HG02885 (cell line): ENCODE results near the gene LURAP1L.

Experiments
- ATAC-seq: cut with Tn5 transposase; IDR thresholded peaks from one replicate; pipeline ENCODE4 v1.9.1; 2021; ENCODE audit warnings: mild to moderate bottlenecking; ENCODE audit not compliant: unreplicated experiment, poor library complexity

Gene LURAP1L, protein sequence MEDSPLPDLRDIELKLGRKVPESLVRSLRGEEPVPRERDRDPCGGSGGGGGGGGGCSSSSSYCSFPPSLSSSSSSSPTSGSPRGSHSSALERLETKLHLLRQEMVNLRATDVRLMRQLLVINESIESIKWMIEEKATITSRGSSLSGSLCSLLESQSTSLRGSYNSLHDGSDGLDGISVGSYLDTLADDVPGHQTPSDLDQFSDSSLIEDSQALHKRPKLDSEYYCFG

DNA sequence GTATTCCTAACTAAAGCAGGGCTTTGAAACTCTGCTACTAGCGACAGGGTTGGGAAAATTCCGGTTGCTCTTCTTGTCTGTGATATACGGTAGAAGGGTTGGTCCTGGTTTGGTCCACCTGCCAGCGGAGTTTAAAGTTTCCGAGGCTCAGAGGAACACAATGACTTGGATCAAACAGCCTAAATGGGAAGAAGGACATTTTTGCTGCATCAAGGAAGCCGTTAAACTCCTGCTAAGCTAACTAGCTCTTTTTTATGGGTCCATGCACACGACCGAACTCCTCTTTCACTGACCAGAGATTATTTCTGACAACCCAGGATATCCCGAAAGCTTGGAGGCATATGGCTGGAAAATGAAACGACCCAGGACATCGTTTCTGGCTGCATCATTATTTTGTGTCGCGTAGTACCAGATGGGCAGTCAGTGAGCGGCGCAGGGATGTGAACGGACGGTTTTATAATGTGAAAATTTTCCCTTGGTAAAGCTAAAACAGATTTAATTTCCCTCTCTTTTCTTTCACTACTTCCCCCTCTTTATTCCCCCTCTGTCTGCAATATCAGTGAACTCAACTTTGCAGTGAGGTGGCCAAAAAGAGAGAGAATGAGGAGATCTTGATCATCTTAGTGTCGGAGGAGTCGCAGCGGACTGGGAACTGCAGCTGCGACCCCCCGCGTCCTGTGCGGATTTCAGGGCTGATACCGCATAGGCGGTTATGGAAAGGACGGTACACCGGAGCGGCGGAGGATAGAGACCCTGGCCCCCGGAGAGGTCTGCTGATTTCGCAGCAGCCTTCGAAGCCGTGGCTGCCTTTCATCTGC, at the start of gene LURAP1L:
TSS of gene LURAP1L (plus strand) at position 160 of the 818 bp plus-strand sequence. CDS start 696 bp downstream, outside the sequence.
- ATAC-seq = no peak

DNA sequence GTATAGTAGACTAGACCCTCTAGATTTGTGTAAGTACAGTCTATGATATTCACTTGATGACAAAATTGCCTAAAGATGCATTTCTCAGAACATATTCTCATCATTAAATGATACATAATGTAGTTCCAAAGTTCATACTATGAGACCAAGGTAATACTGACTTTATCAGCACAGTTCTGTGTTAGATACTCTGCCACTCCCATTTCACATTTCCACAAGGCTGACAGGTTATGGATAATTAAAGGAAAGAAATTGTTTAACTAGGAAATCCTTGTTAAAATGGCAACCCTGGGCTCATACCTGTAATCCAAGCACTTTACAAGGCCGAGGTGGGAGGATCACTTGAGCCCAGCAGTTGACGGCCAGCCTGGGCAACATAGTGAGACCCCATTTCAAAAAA, 48.0 kb upstream of the LURAP1L start:
- ATAC-seq = no peak

DNA sequence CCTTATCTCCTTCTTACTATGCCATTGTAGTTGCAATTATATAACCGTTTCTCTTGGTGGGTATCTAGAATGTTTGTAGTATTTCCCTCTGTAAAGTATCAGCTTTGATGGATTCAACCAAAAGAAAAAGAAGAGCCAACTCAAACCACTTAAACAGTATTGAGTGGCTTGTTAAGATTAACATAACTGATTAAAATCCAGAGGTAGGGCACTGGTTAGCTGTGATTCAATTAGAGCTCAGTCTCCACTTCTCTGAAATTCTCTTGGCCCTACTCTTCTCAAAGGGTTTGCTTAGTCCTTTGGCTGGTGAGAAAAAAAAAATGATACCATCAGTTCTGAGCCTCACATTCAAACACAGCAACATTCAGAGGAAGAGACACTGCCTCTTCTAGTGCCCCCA, 44.6 kb upstream of the LURAP1L start:
- ATAC-seq = no peak

DNA sequence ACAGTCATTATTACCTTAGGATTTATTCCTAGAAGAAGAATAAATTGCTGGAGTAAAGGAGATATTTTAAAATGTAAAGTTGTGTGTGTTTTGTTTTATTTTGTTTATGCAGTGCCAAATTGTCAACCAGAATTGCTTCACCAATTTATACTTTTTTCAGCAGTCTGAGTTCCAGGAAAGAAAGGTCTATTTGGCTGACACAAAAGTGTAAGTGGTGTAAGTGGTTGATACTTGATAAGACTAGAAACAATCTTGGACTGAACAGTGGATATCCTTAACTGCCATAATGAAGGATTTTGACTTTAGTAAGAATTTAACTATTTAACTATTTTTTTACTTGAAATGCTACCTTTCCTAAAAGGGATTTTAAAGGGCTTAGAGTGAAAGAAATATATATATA, 43.9 kb upstream of the LURAP1L start:
- no peak for ATAC-seq

DNA sequence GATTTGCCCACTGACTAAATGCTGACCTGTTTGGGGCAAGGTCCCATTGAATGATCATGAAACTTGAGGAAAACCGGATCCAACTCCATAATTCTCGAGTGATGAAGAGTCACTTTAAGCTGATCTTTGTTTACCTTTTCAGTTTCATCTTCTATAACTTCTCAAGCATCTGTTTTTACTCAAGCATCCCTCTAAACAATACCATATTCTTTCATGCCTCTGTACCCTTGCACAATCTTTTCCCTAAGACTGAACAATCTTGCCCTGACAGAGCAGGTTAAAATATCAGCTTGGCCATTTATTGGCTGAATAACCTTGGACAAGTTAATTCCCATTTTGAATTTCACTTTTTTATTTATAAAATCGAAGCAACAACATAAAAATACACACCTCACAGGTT, 41.8 kb upstream of the LURAP1L start:
- ATAC-seq = no peak

DNA sequence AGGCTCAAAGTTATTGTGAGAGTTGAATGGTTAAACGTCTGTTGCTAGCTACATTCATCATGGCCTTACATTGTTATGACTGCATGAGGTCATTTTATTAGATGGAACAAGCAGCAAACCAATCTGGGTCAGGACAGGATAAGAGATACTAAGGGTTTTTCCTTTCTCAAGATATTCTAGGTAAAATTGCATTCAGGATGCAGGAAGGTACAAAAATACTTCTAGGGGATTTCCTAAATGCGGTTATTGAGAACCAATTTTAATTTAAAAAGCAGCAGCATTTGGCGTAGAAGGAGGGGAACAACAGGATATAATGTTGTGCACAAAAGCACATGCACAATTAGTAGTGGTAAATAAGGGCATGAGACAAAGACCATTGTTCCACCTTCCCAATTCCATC, 39.2 kb upstream of the LURAP1L start:
- peak; percentile 64 for ATAC-seq

DNA sequence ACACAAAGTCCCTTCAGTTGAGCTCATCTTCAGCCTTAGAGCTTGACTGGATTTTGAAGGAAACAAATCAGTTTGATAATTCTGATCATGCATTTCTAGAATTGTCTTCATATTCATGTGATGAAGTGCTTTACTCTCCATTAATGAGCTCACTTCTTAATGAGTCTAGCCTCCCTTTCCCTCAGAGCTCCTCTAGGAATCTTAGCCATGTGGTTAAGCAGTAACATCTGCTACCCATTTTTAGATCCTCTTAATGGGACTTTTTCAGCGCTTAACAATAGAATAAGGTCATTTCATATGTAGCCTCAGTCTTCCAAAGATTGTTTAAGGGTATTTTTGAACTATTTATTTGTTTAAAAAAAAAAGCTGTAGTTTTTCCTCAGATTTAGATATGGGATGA, 36.9 kb upstream of the LURAP1L start:
- no peak for ATAC-seq

DNA sequence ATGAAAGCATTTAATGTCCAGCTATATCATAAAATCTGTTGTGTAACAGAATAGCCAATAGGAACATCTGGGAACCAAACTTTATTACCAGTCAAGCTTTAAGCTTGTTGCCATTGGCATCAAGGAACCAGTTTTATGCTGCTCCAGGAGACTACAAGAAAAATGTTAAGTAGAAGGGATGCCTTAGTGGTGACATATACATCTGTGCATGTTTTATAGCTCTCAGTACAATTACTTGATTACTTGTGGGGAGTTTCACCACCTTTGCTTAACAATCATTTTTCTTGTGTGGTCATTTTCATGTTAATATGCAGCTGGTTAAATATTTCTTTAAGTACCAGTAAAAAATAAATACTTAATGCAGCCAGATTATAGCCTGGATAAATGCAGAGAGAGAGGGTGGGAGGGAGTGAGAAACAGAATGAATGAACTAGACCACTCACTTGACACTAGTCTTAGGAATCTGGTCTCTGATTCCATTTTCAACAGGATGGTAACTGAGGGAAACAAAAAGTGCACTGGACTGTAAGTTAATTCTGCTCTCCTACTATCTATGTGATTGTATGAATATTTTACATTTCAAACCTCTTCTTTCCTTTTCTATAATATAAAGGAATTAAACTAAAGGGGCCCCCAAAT, 35.7 kb upstream of the LURAP1L start:
- ATAC-seq = no peak

DNA sequence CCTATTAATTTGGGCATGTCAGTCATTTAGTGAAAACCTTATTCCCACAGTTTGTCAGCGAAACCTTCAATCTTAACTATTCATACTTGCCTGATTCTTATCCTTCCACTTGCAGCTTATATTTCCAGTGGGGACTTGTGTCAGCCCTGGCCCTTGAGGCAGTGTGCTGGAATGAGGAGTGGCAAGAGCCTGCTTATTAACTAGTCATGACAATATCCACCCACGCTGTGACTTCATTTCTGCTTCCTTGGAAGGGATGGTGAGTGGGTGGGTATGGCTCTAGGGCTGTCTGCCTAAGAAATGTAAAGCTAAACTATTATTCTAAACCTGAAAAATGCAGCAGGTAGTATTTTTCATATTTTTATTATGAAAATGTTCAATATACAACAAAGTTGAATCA, 34.0 kb upstream of the LURAP1L start:
- ATAC-seq = no peak

DNA sequence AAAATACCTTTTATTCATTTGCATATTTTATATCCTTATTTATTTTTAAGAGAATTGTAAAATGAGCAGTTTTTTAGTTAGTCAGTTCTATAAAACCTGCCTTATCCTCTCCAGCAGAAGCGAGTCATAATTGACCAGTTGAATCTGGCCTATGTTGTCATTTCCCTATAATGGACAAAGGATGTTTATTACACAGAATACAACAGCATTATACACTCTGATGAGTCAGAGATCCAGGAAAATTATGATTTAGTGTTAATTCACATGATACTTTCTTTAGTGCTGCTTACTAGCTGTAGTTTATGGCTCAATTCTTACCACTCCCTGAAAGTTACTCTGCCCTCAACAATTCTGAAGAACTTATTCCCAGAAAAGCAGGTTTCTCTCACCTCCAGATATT, 26.8 kb upstream of the LURAP1L start:
- no peak for ATAC-seq

DNA sequence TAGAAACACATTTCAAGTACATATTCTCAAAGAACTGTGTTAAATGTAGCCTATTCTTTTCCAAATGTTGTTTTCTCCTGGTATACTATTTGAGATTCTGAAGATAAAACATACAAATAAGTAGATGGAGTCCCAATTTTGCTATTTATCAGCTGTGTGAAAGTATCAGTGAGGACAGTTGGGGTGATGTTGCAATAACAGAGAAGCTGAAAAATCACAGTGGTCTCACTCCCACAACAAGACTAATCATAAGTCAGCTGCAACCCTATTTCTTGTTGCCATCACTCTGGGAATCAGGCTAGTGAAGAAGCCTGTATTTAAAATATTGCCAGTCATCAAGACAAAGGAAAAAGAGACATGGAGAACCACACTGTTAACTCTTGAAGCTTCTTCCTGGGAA, 25.9 kb upstream of the LURAP1L start:
- no peak for ATAC-seq

DNA sequence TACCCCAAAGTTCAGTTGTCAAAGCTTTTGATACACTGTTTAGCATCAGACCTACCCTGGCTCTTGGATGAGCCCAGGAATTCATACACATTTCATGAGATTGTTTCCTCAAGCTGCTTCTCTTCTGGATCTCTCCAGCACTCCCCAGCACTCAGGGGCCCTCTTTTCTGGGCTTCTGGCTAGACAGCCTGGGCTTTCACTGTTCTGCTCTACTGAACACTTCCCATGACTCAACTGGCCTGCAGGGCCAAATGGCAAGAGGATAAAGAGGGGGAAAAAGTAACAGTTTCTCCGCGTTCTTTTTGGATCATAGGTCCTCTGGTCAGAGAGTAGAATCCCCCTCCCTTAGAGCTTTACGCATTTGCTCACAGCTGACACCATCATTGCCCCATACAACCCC, 20.9 kb upstream of the LURAP1L start:
- no peak for ATAC-seq

DNA sequence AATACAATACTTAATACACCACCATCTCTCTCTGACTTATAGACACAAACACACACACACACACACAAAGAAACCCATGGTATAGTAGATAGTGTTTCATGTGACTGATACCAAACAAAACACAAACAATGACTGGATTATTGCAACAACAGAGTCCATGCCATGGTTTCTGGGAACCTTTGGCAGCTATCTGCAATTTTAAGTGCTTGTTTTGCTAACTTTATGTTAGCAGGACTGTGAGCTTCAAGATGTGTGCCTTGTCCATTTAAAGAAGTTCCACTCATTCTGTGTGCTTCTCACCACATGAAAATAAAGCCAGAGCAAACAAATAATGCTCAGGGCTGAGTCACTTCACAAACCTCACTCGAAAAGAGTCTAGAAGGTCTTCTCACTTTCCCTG, 15.1 kb upstream of the LURAP1L start:
- ATAC-seq = no peak

DNA sequence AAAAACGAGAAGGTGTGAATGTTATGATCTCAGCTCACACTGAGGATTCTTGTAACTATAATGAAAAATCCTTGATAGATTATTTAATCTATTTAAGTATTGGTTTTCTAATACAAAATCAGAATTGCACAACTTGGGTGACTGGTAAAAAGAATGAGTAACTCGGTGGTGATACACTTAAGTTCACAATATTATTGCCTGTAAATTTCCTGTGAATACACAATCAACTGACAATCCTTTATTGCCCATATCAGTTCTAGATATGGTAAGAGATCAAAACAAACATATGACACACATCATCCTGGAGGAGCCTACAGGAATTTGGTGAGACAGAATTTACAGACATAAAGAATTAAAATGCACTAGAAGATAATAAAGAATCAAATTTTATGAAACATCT, 14.1 kb upstream of the LURAP1L start:
- ATAC-seq = no peak

DNA sequence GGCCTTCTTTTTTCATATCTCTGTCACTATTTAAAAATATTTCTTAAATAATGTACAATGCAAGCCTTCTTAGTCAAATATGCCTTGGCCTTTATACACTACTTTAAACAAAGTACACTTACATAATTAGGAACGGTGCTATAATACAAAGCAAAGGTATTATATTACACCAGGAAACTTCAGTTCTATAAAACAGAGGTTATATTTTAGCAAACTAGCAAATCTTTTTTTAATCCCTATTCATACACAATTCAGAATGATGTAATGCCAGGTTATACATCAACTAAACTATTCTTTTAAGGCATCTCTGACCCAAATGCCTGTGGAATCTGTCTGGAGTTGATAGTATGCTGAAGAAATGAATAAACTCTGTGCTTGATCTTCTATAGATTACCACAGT, 10.7 kb upstream of the LURAP1L start:
- no peak for ATAC-seq

DNA sequence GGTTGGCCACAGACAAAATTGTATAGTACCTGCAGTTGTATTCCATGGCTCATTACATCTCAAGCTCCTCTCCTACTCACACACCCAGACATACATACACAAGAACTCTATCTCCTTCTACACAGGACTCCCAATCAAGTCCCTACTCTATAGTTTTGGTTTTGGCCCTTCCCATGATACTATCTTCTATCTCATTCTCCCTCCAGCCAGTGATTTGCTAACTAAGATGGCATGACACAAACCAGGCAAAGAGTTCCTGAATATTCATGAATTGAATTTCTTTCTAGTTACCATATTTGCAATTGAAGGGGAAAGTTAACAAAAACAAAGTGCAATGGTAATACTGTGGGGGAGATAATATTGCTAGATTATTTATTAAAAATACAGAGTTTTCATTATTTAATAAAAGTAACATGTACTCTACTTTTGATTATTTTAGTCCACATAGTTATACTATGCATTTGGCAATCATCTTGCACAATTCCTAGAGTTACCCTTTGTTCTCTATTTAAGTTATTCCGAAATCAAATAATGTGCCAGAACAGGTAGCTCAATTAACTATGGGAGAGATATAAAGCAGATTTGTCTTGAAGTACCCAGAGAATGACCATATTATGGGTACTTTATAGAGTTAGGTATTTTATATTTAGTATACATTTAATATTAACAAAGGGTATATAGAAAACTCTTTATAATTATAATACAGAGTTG, 9.6 kb upstream of the LURAP1L start:
- no peak for ATAC-seq

DNA sequence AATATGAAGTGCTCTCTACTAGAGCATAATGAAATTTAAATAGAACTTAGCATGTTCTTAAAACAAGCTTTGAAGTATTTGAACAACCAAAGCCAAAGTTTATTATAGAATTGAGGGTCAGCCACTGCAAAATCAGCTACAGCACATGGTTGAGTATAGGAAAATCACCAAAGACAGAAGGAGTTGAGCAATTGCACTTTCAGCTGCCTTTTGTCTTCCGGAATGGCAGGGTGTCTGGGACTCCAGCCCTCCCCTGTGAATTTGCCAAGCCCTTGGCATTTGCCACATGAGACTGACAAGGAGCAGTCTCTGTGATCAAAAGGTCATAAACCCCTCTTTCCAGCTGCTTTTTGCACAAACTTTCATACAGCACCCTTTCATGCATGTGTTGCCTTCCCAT, 8.5 kb upstream of the LURAP1L start:
- no peak for ATAC-seq

DNA sequence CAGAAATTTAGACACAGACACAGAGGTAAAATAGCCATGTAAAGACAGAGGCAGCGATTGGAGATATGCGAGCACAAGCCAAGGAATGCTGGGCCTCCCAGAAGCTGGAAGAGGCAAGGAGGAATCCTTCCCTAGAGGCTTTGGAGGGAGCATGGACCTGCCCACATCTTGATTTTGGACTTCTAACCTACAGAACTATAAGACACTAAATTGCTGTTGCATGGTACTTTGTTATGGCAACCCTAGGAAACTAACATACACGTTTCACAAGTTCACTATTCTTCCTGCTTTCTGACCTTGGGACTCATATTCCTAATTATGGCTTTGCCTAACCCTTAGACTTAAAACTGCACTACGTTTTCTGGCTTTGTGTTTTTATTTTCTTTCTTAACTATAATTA, 4.6 kb upstream of the LURAP1L start:
- no peak for ATAC-seq

DNA sequence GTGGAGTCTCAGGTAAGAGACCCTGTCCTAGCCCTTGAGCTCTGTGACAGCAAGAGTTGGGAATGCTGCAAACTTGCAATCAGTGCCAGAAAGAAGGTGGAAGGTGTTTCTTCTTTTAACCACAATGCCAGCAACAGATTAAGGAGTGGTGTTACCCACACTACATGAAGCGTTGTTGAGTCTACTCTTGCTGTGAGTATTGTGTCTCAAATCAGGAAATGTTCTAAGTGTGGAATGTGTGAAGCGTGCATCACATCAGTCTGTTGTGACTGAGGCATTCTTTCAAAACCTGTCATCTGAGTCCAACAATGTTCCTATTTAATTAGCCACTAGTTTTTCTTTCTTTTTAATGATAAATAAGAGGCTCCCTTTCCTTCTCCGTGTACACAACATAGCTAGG, 2.9 kb upstream of the LURAP1L start:
- no peak for ATAC-seq

DNA sequence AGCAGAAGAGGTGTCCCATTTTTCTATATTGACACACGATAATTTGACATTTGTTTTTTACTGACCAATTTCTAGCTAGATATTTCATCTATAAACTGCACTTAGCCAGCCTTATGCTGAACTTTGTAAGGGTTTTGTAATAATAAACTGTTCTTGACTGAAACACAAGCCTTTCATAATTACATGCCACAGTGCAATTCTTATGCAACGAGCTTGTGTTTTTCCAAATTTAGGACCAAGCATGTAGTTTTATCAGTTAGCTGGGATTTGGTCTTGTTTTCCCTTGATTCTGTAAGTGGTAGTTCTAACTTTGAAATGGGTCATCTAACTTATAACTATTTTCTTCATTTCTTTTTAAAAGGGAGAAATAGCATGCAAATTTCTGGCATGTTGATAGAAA, 1.3 kb upstream of the LURAP1L start:
- no peak for ATAC-seq
